Activated naive CD4-positive, alpha-beta T cell treated with anti-CD3 and anti-CD28 coated beads, Interleukin-2, amount 10 ng/mL, durations not matched to agents 7 days and 5 days (primary cell): Measurements from ENCODE around the gene NOB1.

Source experiments
- CTCF ChIA-PET: fragments of 350-600 bp; sonication (Branson Sonifier 250); formaldehyde crosslinking; loops from one replicate; lab custom pipeline; 2021; ENCODE audit warnings: antibody characterized with exemption; lab: Charles Lee
- DNase-seq: peaks from one replicate; pipeline ENCODE4 v3.0.0-alpha.2; 2020
- H3K27ac Mint-ChIP-seq: one replicate; pipeline ENCODE4 v1.8.0; 2021; ENCODE audit warnings: mild to moderate bottlenecking, moderate library complexity, mixed read lengths
- H3K27me3 Mint-ChIP-seq: one replicate; pipeline ENCODE4 v1.8.0; 2021; ENCODE audit warnings: mild to moderate bottlenecking, mixed read lengths
- H3K36me3 Mint-ChIP-seq: one replicate; pipeline ENCODE4 v1.8.0; 2021; ENCODE audit warnings: mixed read lengths
- H3K4me1 Mint-ChIP-seq: one replicate; pipeline ENCODE4 v1.8.0; 2021; ENCODE audit warnings: mixed read lengths
- H3K4me3 Mint-ChIP-seq: one replicate; pipeline ENCODE4 v1.8.0; 2021; ENCODE audit warnings: mild to moderate bottlenecking, moderate library complexity, mixed read lengths
- H3K9me3 Mint-ChIP-seq: one replicate; pipeline ENCODE4 v1.8.0; 2021; ENCODE audit warnings: mixed read lengths

The NOB1 gene

GRCh38 chr16:69724981-69725479 is 29.7 kb downstream of the NOB1 start:
- H3K4me3 Mint-ChIP-seq = peak overlapping the region; percentile 95
- peak overlapping the region; percentile 25 for H3K27ac Mint-ChIP-seq
- DNase-seq = no peak
- H3K36me3 Mint-ChIP-seq = peaks cover 5% of the 10 kb centered on the region
- H3K9me3 Mint-ChIP-seq = no peaks in the 10 kb centered on the region
- H3K4me1 Mint-ChIP-seq = peaks cover 64% of the 10 kb centered on the region
- CTCF ChIA-PET = interaction anchor here (0.5 to 3.4 kb wide), 2 partner anchors 29 to 553 kb away, joined by 3 to 20 read pairs; partner anchors contain the start of gene NOB1
- no peaks in the 10 kb centered on the region for H3K27me3 Mint-ChIP-seq

GRCh38 chr16:69724414-69724873 is 30.3 kb downstream of the NOB1 start:
- Mint-ChIP-seq H3K36me3 (peaks cover 3% of the 10 kb centered on the region), H3K4me3 (no peak overlapping the region), H3K27me3 (no peaks in the 10 kb centered on the region), H3K27ac (peak overlapping the region; percentile 37), H3K4me1 (peaks cover 64% of the 10 kb centered on the region), H3K9me3 (no peaks in the 10 kb centered on the region)
- CTCF ChIA-PET = interaction anchor here (1.2 to 3.4 kb wide), 2 partner anchors 11 to 30 kb away, joined by 3 to 20 read pairs; partner anchors contain the start of gene NOB1
- DNase-seq = no peak

- H3K9me3 Mint-ChIP-seq = no peaks in the 10 kb centered on the region
Observed at GRCh38 chr16:69721441-69721957, 33.2 kb downstream of the NOB1 start.

GRCh38 chr16:69720822-69721430 is 33.8 kb downstream of the NOB1 start:
- H3K27ac Mint-ChIP-seq = no peak overlapping the region
- H3K27me3 Mint-ChIP-seq = no peaks in the 10 kb centered on the region
- CTCF ChIA-PET = no interaction called here

More at GRCh38 chr16:69721441-69721957, 33.2 kb downstream of the NOB1 start:
- DNase-seq = no peak
- H3K36me3 Mint-ChIP-seq = peaks cover 8% of the 10 kb centered on the region
- CTCF ChIA-PET = no interaction called here
- H3K4me1 Mint-ChIP-seq = peaks cover 41% of the 10 kb centered on the region
- no peak overlapping the region for H3K4me3 Mint-ChIP-seq
- H3K27ac Mint-ChIP-seq = no peak overlapping the region
- no peaks in the 10 kb centered on the region for H3K27me3 Mint-ChIP-seq

GRCh38 chr16:69718111-69718764 is 36.5 kb downstream of the NOB1 start:
- DNase-seq = no peak
- Mint-ChIP-seq H3K36me3 (peaks cover 8% of the 10 kb centered on the region), H3K9me3 (no peaks in the 10 kb centered on the region), H3K27ac (peak overlapping the region; percentile 49), H3K4me1 (peaks cover 12% of the 10 kb centered on the region), H3K4me3 (no peak overlapping the region), H3K27me3 (no peaks in the 10 kb centered on the region)
- CTCF ChIA-PET = interaction anchor here (0.6 to 1.0 kb wide), 2 partner anchors 8 to 31 kb away, joined by 3 read pairs; partner anchors contain the start of gene NQO1

More at GRCh38 chr16:69720822-69721430, 33.8 kb downstream of the NOB1 start:
- DNase-seq = no peak
- Mint-ChIP-seq H3K4me3 (no peak overlapping the region), H3K36me3 (peaks cover 5% of the 10 kb centered on the region), H3K4me1 (peaks cover 36% of the 10 kb centered on the region), H3K9me3 (no peaks in the 10 kb centered on the region)

- DNase-seq = no peak
- H3K27ac Mint-ChIP-seq = no peak overlapping the region
- peaks cover 10% of the 10 kb centered on the region for H3K36me3 Mint-ChIP-seq
- H3K4me1 Mint-ChIP-seq = peaks cover 3% of the 10 kb centered on the region
- no peak overlapping the region for H3K4me3 Mint-ChIP-seq
- CTCF ChIA-PET = interaction anchor here (1.0 kb wide), 1 partner anchor 9 kb away, joined by 3 read pairs; the partner anchor contains the start of gene NQO1
- no peaks in the 10 kb centered on the region for H3K27me3 Mint-ChIP-seq
- H3K9me3 Mint-ChIP-seq = no peaks in the 10 kb centered on the region
Observed at GRCh38 chr16:69717066-69717465, 37.7 kb downstream of the NOB1 start.

- no peaks in the 10 kb centered on the region for H3K27me3 Mint-ChIP-seq
Observed at GRCh38 chr16:69712914-69713581, 41.7 kb downstream of the NOB1 start.

GRCh38 chr16:69712277-69712676 is 42.4 kb downstream of the NOB1 start:
- H3K27ac Mint-ChIP-seq = peak overlapping the region; percentile 28
- DNase-seq = no peak
- CTCF ChIA-PET = no interaction called here
- H3K4me1 Mint-ChIP-seq = peaks cover 4% of the 10 kb centered on the region
- no peak overlapping the region for H3K4me3 Mint-ChIP-seq
- H3K27me3 Mint-ChIP-seq = no peaks in the 10 kb centered on the region
- no peaks in the 10 kb centered on the region for H3K9me3 Mint-ChIP-seq
- peaks cover 21% of the 10 kb centered on the region for H3K36me3 Mint-ChIP-seq

More at GRCh38 chr16:69712914-69713581, 41.7 kb downstream of the NOB1 start:
- CTCF ChIA-PET = interaction anchor here (0.9 kb wide), 1 partner anchor 11 kb away, joined by 3 read pairs; no protein-coding TSS in a partner anchor
- H3K4me3 Mint-ChIP-seq = no peak overlapping the region
- H3K27ac Mint-ChIP-seq = no peak overlapping the region
- peaks cover 4% of the 10 kb centered on the region for H3K4me1 Mint-ChIP-seq
- peaks cover 21% of the 10 kb centered on the region for H3K36me3 Mint-ChIP-seq
- no peak for DNase-seq
- no peaks in the 10 kb centered on the region for H3K9me3 Mint-ChIP-seq

GRCh38 chr16:69711115-69711740 is 43.5 kb downstream of the NOB1 start:
- no peaks in the 10 kb centered on the region for H3K27me3 Mint-ChIP-seq
- CTCF ChIA-PET = interaction anchor here (1.1 to 6.1 kb wide), 3 partner anchors 15 to 43 kb away, joined by 3 to 48 read pairs (median 5); partner anchors contain the start of gene NOB1
- H3K9me3 Mint-ChIP-seq = no peaks in the 10 kb centered on the region
- DNase-seq = no peak
- H3K4me1 Mint-ChIP-seq = peaks cover 4% of the 10 kb centered on the region
- H3K36me3 Mint-ChIP-seq = peaks cover 16% of the 10 kb centered on the region
- H3K27ac Mint-ChIP-seq = no peak overlapping the region
- H3K4me3 Mint-ChIP-seq = no peak overlapping the region

- Mint-ChIP-seq H3K4me1 (peaks cover 4% of the 10 kb centered on the region), H3K27me3 (no peaks in the 10 kb centered on the region), H3K36me3 (peaks cover 12% of the 10 kb centered on the region), H3K4me3 (no peak overlapping the region), H3K27ac (no peak overlapping the region), H3K9me3 (no peaks in the 10 kb centered on the region)
- DNase-seq = no peak
- CTCF ChIA-PET = interaction anchor here (0.6 to 6.1 kb wide), 15 partner anchors 10 to 806 kb away, joined by 3 to 48 read pairs (median 3); partner anchors contain the start of gene NOB1
Observed at GRCh38 chr16:69709456-69710084, 45.2 kb downstream of the NOB1 start.

GRCh38 chr16:69707920-69708683 is 46.6 kb downstream of the NOB1 start:
- no peak overlapping the region for H3K4me3 Mint-ChIP-seq
- H3K27ac Mint-ChIP-seq = no peak overlapping the region
- H3K9me3 Mint-ChIP-seq = no peaks in the 10 kb centered on the region
- peaks cover 16% of the 10 kb centered on the region for H3K36me3 Mint-ChIP-seq
- no peaks in the 10 kb centered on the region for H3K27me3 Mint-ChIP-seq
- no peak for DNase-seq
- peaks cover 4% of the 10 kb centered on the region for H3K4me1 Mint-ChIP-seq
- CTCF ChIA-PET = interaction anchor here (1.1 to 6.1 kb wide), 6 partner anchors 46 to 312 kb away, joined by 3 to 48 read pairs (median 4); partner anchors contain the start of gene NOB1

GRCh38 chr16:69706975-69707340 is 47.8 kb downstream of the NOB1 start:
- H3K9me3 Mint-ChIP-seq = no peaks in the 10 kb centered on the region
- peaks cover 14% of the 10 kb centered on the region for H3K36me3 Mint-ChIP-seq

More at GRCh38 chr16:69706975-69707340, 47.8 kb downstream of the NOB1 start:
- Mint-ChIP-seq H3K27ac (no peak overlapping the region), H3K27me3 (no peaks in the 10 kb centered on the region), H3K4me3 (no peak overlapping the region), H3K4me1 (peaks cover 4% of the 10 kb centered on the region)
- DNase-seq = no peak
- CTCF ChIA-PET = interaction anchor here (6.1 kb wide), 1 partner anchor 47 kb away, joined by 48 read pairs; the partner anchor contains the start of gene NOB1
